DMS 273 (cell line): ENCODE measurements around the gene CEP70.
"Not testable (repeated sequence)": the region's sequence is repeated elsewhere in the genome, so short reads cannot be mapped to it uniquely, and the experiment has no call there.

Experiments used
- DNase-seq: peaks from one replicate; lab custom pipeline; 2025; ENCODE audit not compliant: unreplicated experiment; lab: John Stamatoyannopoulos, UW

The CEP70 gene

DNA sequence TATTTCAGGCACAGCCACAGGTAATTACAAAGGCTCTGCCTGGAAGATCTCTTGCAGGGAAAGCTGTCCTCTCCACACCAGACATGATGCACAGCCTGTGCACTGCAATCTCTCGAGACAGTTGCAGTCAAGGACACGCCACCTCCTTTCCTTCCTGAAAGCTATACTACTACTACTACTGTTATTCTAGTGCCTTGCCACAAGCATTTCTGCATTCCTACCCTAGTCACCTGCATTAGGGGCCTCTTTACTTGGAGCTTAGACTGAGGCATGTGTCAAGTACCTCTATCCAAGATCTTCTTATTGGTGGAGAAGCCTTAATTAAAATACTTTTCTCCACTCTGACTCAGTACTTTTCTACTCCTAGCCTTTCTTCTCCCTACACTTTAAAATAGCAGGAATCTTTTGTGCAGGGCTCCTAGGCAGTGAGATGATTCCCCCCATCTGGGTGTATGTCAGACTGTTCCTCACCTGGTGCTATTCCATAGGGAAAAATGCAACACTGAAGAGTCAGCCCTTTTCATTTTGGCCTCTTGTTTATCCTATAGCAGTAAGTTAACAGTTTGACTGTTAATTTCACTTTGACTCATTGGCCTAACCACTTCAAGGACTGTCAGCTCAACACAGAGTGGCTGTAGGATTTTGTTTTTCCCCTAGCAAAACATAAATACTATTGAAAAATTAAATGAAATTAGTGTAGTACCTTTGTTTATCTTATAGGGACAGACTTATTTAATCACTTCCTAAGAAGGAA, 80.8 kb downstream of the CEP70 start:
- DNase-seq: no peak

DNA sequence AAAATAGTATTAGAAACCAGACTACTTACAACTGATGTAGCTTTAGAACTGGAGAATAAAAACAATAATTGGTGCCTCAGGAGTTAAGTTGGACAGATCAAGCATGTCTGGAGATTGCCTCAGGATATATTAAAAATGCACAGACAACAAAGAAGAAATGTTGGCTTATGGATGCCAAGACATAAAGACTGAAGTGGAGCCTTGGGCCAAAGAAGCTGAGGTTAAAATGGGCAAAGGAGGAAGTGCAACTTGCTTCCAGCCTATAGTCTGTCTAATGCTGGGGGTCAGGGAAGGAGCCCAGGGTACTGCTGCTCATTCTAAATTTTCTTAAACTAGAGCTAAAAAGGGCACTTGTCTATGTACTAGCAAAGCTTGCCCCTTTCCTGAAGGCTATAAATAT, 82.1 kb downstream of the CEP70 start:
- no peak for DNase-seq

DNA sequence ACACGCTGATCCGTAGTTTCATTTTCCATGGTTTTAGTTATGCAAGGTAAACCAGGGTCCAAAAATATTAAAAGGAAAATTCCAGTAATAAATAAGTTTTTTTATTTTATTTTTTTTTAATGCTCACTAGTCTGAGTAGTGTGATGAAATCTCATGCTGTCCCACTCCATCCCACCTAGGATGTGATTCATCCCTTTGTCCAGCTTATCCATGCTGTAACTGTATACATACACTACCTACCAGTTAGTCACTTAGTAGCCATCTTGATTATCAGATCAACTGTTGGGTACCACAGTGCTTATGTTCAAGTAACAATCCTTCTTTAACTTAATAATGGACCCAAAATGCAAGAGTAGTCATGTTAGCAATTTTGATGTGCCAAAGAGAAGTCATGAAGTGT, 84.5 kb downstream of the CEP70 start:
- no peak for DNase-seq

DNA sequence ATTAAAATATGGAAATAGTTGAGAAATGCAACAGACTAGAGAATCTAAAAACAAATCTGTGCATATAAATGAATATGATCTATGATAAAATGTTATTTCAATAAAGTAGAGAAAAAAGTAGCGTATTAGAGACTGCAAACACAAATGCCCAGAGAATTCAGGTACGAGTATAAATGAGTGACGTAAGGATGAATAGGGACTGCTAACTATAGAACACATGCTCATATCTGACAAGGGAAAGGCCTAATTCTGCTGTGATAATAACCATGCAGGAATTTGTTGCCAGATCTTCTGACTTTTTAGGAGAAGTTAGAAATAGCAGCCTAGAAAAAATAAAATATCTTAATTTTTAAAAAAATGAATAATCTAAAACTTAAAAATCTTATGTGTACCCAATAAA, 86.5 kb downstream of the CEP70 start:
- DNase-seq: no peak

DNA sequence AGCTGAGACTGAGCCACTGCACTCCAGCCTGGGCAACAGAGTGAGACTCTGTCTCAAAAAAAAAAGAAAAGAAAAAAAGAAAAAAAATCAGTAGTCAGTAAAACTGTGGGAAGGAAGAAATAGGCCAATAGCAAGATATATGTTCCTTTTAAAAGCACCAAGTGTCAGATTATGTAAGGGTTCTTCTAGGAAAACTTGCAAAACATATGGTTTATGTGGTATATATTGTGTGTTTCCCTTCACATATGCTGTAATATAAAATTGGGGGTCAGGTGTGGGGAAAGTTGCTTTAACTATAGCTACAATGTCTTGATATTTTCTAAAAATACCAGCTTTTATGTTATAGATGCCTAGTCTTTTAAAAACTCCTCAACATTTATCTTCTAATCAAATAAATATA, 95.1 kb downstream of the CEP70 start:
- DNase-seq: no peak

DNA sequence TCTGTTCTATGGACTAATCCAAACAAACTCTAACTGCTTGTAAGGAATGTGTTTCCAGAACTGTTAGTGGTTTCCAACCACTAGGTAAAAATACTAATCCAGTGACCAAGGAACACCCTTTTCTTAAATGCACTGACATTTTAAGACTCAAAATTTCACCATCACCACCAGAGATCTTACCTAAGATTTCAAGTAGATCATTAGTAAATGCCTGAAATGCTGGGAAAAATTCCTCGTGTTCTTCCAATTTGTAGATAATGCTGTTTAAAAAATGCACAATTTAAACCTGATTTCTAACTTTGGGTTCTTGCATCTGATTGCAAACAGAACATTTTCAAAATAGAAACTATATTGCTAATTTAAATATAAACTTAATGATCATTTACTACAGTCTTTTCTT, 96.2 kb downstream of the CEP70 start:
- no peak for DNase-seq

DNA sequence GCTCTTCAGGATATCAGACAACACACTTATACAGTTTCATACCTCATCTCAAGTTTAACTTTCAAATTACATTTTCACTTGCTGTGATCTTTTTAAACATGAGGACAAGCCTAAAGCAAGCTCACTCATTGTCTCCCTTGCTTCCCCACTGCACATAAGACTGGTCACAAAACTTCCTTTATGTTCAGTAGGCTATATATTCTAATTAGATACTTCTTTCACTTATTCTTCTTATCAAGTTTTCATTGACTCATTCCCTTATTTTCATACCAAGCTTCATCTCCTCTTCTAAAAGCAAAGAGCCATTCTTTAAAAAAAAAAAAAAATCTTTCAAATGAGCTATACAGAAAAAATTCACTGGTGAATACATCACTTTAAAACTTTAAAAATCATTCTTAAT, 97.0 kb downstream of the CEP70 start:
- no peak for DNase-seq

DNA sequence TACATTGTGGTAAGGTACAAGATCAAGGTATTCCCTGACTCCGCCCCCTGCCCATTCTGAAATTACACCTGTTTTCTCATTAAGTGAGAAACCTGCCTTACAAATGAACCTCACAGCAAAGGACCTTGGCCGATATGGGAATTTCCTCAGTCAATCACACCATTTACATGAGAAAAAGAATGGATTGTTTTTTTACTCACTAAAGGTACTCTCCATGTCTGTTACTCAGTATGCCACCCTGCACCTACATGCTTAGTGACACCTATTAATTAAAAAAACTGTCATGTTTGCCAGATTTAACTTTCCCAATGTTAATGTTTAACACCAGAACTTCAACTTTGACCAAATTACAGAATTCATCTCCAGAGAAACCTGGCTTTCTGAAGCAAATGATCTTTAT, 97.6 kb downstream of the CEP70 start:
- DNase-seq: no peak

DNA sequence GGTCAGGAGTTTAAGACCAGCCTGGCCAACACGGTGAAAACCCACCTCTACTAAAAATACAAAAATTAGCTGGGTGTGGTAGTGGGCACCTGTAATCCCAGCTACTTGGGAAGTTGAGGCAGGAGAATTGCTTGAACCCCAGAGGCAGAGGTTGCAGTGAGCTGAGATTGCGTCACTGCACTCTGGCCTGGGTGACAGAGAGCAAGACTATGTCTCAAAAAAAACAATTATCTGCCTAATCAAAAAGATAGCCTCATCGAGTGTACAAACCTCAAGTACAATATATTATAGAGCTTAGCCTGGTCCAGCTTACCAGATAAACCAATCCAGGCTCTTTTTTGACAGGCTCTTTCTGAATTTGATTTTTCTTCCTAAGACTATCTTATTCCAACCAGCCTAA, 98.4 kb downstream of the CEP70 start:
- DNase-seq: not testable (repeated sequence)

DNA sequence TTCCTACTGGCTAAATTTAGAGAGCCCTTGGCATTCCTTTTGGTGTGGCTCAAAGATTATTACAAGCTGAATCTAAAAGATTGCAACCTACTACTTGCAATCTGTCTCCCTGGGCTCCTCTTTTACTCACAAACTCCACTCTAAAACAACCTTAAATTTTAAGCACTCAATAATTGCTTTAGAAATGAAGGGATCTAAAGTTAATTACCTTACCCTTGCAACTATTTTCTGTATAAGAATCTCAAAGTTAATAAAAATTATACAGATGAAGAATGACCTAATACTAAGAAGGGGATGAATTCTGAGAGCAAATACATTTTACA, 99.5 kb downstream of the CEP70 start:
- DNase-seq: no peak

DNA sequence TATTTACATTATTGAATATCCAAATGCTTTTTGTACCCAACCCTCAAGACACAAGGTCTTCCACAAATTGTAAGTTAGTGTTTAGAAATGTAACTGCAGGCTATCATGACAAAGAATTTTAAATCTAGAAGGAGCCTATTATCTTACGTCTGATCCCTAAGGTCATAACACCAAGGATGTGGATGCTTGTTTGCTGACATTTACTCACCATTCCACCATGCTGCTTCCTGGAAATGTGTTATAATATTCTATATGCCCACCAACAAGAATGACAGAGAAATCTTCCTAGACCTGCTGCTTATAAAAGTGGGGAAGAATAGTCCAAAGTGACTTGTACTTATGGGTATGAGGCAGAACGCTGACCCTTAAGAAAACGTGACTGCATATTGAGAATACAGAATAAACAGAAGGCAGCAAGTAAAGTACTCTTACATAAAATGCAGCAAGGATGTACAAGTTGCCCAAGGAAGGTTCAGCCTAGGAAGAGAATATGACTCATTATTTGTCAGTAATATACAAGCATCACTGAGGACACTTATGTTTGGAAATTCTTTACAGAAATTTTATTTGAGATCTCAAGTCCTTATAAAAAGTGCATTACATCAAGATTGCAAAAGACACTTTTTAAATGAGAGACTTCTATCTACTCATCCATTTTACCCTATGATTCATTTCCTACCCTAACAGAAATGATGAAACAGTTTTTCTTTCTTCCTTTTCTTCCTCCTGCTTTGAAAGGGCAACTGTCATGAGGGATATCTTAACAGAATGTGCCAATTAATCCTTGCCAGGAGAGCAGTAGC, 100.1 kb downstream of the CEP70 start:
- no peak for DNase-seq

DNA sequence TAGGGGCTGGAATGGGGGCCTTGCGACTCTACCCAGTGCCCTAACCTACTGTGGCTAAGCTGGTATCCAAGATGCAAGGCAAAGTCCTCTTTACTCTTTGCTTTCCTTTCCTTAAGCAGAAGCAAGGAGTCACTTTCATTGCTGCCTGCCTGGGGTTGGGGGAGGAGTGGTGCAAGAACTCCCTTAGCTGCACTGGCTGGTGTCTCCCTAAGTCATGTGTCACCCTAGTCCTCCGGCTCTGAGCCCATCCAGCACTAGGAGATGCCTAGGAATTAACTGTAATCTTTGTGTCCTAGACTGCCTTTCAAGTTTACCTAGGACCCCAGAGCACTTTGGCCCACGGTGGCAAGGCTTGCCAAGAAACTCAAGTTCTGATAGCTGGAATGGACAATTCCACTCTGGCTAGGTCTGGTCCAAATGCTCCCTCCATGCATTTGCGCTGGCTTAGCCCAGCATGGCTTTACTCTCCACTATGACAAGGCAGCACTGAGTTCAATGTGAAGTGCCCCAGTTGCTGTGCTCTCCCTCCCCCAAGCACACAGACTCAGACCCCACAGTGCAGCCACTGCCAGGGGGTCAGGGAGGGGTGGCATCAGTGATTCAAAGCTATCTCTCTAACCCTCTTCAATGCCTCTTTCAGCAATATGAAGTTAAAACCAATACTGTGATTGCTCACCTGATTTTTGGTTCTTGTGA, 100.9 kb downstream of the CEP70 start:
- DNase-seq: no peak

DNA sequence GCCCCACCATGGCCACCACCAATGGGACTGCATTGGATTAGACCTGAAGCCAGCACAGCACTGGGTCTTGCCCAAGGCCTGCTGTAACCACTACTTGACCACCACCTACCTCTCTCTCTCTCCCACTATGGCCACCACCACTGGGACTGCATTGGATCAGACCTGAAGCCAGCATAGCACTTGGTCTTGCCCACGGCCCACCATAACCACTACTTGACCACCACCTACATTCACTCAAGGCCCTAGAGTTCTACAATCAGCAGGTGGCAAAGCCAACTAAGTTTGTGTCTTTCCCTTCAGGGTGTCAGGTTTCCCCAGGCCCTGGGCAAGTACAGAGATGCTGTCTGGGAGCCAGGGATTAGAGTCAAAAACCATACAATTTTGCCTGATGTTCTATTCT, 102.1 kb downstream of the CEP70 start:
- DNase-seq: no peak

DNA sequence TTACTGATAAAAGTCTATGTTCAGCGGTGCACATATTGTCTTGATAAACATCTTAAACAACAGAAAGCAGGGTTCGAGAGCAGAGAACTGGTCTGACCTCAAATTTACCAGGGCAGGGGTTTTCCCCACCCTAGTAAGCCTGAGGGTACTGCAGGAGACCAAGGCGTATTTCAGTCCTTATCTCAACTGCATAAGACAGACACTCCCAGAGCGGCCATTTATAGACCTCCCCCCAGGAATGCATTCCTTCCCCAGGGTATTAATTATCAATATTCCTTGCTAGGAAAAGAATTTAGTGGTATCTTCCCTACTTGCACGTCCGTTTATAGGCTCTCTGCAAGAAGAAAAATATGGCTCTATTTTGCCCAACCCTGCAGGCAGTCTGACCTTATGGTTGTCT, 107.5 kb downstream of the CEP70 start:
- not testable (repeated sequence) for DNase-seq

DNA sequence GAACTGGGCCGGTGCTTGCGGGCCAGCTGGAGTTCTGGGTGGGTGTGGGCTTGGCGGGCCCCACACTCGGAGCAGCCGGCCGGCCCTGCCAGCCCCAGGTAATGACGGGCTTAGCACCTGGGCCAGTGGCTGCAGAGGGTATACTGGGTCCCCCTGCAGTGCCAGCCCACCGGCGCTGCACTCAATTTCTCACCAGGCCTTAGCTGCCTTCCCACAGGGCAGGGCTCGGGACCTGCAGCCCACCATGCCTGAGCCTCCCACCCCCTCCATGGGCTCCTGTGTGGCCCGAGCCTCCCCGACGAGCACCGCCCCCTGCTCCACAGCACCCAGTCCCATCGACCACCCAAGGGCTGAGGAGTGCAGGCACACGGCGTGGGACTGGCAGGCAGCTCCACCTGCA, 109.4 kb downstream of the CEP70 start:
- DNase-seq: not testable (repeated sequence)

DNA sequence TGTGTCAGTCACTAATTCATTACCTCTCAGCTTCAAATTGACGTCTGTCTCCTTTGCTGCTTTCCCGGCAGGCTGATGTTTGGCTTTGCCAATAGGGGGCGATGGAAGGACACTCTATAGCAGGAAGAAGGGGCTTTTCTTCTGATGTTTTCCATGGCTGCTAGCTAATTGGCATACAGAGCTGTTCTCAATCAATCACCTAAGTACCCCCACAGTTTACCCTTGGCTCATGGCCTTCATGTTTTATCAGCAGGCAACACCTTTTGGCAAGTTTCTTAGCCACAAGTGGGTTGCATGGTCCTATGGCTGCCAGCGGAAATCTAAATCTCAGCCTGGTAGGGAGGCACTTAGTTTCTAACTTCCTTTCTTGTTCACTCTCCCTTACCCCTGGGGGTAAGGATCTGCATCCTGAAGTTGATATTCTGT, 114.6 kb downstream of the CEP70 start:
- peak; percentile 82 for DNase-seq

DNA sequence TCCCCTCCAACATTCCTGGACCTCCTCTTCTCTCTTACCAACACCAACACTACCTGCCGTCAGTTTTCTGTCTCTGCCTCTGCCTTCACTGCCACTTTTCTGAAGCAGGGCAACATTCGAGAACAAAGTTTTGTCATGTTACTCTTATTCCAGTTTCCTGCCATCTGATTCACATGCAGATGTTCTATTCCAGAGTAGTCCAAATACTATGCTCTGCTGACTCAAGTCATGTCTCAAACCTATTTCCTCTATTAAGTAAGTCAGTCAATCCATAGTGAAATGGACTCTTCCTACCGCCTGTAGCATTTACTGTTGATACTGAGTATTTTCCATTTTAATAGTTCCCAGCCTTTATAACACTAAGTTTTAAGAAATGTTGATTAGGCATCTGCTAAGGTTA, 116.3 kb downstream of the CEP70 start:
- DNase-seq: no peak

DNA sequence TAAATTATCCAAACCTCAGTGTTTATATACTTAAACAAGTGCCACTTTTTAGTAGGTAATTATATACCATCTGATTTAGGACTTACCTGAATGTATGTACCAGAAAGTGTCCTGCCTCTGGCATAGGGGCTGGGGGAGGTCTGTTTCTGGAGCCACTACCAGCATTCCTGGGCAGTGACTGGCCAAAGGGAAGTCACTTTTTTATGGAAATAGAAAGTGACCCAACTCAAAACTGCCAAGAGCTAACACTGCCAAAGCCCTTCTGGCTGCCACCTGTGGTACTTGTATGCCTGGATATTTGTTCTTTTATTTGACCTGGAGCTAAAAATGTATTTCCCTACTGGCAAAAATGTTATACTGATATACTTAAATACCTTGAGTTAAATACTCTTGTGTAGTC, 116.9 kb downstream of the CEP70 start:
- DNase-seq: no peak

DNA sequence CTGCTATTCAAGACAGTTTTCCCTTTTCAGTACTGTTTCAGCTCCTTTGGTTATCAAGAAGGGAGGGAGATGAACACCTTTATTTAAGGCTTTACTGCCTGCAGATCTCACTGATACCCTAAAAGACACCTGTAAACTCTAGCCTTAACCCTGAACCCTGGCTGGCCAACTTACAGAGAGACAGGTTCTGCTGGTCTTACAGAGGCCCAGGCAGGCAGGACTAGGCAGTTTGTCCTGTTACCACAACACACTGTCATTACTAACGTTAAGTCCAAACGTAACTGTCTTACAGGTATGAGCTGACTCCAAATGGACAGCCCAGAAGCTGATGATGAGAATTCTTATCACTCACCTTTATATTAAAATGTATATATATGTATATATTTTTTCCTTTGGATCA, 117.5 kb downstream of the CEP70 start:
- no peak for DNase-seq

DNA sequence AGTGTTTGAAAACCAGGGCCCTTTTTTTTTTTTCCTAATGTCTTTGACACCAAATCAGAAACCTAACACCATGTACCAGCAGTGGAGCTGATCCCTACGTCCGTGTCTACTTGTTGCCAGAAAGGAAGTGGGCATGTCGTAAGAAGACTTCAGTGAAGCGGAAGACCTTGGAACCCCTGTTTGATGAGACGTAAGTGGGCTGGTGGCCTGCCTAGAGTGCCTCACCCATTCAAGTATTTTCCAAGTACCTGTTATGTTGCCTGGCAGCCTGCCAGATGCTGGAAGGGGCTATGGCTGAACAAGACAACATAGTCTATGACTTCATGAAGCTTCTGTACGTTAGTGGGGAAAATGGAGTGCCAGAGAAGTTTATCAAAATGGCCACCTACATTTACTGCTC, 119.9 kb downstream of the CEP70 start:
- peak; percentile 20 for DNase-seq

DNA sequence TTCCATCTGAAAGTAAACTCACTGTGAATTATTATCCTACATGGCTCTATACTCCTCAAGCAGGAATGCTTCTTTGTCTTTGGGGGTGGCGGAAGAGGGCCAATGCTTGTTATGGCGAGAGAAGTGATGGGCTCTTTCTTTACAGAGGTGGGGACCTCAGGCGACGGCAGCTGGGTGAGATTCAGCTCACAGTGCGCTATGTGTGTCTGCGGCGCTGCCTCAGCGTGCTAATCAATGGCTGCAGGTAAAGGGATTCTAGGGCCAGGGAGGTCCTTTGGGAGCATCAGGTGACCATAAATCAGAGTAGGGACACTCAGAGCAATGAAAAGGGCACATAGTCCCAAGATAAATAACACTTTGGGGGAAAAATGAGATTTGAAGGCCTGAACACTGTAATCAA, 120.7 kb downstream of the CEP70 start:
- no peak for DNase-seq

DNA sequence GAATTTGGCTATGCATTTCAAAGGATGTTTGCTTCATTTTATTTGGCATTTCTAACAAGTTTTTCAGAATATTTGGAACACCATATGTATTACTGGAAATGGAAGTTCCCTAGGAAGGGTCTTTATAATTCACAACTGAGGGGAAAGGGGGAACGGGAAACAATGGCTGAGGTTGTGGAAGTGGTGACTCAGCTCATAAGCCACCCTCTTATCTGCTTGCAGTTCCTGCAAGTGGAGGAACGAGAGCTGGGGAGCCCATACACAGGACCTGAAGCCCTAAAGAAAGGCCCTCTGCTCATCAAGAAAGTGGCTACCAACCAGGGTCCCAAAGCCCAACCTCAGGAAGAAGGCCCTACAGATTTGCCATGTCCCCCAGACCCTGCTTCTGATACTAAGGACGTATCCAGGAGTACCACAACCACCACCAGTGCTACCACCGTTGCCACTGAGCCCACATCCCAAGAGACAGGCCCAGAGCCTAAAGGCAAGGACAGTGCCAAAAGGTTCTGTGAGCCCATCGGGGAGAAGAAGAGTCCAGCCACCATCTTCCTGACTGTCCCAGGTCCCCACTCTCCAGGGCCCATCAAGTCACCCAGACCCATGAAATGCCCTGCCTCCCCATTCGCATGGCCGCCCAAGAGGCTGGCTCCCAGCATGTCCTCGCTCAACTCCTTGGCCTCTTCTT, 121.8 kb downstream of the CEP70 start:
- no peak for DNase-seq
